ENCODE data around the gene PTPRM.

PTPRM gene

DNA sequence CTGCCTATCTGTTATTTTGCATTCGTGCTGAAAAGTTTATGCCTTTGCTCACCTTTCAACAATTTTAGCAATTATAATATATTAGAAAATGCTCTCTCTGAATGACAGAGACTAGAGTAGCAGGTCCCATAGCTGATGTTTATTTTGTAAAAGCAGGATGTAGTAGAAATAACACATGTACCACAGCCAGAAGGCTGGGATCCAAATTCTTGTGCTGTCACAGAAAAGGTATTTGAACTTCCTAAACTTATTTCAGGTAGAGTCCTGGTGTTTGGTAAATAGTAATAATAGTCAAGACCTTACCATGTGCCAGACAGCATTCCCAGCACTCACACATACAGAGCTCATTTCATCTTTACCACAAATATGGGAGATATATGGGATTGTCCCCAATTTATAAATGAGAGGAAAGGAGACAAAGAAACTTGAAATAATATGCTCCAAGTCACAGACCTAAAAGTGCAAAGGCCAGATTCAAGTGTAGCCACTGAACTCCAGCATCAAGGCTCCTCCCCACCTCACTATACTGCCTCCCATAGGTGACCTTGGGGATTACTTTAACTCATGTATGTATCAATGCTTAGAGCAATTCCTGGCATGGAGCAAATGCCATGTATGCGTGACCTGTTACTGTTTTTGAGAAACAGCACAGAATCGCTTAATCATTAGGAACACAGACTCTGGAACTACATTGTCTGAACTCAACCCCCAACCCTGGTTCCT, 757.4 kb downstream of the PTPRM start:
- DNase-seq (ENCODE audit: low read depth in 2 of 2): no peak

DNA sequence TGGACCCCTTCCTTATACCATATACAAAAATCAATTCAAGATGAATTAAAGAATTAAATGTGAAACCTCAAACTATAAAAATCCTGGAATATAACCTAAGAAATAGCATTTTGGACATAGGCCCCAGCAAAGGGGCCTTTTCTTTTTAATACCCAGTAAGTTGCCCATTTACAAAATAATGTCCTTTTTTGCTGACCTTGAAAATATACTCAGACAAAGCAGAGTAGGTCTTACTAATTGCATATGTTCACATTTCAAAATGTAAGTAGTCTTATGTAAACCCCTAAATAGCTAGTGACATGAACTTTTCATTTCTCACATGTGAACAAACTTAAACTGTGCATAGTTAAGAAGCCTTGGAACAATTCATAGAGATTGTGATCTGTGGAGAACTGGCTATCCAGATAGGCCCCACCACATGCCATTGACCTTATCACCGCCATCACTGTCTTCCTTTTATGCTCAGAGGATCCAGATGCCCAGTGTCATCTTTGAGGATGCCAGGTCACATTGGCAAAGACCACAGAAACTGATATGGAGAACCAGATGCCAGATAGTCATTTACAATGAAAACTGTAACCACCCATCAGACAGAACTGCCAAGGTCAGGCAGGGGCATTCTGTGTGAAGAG, 759.8 kb downstream of the PTPRM start:
- DNase-seq (ENCODE audit: low read depth in 2 of 2): no peak

DNA sequence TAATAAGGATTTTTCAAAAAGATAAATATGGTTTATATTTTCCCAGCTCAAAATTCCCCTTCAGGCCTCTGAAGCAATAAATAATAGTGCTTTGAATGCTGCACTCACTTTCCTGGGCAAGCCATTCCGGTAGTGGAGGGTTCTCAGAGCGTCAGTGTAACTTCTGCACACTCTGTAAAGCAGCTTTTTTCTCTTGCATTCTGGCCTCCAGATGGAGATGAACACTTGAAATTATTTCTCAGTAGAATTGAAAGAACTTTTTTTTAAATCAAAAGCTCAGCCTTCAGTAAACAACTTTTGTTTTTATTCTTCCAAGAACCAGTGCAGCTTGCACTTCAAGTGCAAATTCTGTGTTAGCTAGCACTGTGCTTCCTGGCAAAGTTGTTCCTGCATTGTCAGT, 761.0 kb downstream of the PTPRM start:
- DNase-seq (ENCODE audit: low read depth in 2 of 2): no peak

DNA sequence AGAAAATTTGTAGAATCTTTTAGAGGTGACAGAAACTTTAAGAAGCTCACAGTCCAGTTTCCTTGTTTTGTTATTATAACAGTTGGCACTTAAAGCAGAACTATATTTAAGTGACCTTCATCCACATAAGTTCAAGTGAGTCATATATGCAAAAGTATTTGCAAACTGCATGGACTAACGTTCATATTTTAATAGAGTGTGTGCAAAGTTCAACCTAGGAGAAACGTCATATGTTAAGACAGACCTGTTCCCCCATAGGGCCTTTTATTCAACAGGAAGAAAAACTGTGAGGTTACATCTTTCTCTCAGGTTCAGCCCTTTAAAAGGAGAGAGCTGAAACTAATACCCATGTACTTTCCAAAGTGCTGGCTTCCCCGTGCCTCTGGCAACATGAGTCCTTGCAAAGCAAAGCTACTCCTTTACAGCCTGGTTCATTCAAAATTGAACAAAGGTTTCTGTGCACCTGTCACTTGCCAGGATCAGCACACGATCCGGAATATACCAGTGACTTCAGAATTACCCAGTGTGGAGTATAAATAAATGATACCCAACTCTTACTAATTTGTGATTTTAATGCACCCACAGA, 762.2 kb downstream of the PTPRM start:
- DNase-seq (ENCODE audit: low read depth in 2 of 2): no peak

DNA sequence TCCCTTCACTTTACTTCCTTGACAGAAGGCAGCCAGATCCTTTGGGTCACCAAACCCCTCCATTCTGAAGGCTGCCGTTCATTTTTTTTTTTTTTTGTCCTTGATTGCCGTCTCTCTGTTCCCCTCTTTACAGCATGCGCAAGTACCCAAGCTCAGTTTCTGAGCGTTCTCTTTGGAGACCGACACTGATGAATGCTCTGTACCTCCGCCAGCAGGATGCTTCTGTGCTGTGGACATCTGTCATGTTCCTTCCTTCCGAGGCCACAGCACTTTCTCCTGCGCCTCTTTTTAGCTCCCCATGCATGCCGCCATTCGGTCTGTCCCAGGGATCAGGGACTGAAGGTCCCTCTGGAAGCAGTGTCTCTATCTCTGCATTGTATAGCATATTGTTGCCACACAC, 763.5 kb downstream of the PTPRM start:
- DNase-seq (ENCODE audit: low read depth in 2 of 2): no peak

DNA sequence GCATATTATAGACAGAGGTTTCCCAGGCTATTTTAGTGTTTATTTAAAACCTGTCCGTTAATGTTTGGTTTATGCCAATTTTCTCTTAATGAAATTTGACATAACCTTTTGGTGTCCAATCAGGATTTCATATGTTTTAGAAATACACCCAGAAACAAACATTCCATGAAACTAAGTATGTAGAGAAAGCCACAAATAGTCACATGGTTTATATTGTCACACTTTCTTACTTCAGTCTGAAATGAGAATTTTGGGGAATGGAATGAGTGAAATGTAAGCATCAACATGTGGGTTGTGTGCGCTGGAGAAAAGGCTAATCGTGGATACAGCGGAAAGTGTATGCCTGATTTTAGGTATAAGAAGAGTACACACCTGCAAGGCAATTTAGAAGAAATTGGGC, 765.2 kb downstream of the PTPRM start:
- no peak for DNase-seq (ENCODE audit: low read depth in 2 of 2)

DNA sequence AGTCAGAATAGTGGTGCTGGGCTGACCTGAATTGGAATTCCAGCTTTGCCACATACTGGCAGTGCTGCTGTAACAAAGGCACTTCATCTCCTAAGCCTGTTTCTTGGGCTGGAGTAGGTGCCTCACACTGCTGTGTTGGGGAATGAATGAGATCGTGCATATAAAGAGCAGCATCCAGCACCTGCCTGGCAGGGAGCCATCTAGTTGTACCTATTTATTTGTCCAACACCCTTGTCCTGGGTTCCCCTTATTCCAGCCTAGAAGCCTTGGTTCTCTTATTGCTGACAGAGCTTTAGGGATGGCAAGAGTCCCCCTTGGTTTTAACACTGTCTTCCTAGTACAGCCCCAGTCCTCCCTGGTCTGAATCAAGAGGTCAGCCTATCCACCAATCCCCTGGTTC, 766.8 kb downstream of the PTPRM start:
- DNase-seq (ENCODE audit: low read depth in 2 of 2): no peak

DNA sequence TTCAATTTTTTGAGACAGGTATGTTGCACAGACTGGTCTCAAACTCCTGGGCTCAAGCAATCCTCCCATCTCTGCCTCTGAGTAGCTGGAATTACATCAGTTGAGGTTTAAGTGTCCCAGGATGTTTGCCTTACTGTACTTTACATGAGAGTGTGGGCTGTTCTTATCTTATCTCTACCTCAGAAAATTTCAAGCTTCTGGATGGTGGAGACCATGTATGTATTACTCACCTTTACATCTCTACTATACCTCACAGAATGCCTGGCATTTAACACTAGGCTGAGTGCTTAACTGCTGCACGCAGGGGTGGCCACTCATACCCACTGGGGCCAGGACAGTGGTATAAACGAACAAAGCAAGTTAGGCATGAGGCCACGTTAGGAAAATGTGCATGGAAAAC, 770.1 kb downstream of the PTPRM start:
- no peak for DNase-seq (ENCODE audit: low read depth in 2 of 2)

DNA sequence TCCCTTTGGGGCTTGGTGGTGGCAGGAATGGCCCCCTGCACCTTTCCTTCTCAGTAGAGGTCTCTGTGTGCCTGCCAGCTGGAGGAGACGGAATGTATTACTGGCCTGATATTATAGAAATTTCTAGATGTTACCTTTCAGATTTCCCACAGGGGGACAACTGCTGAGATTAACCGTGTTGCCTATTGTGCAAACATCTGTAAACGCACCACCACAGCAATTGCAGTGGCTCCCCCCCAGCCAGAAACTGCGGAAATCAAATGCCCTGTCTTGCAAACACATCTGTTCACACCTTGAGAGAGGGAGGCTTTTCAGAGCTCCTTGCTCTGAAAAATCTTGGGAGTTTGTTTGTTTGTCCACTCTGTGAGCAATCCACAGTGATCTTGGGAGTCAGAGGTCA, 772.1 kb downstream of the PTPRM start:
- no peak for DNase-seq (ENCODE audit: low read depth in 2 of 2)

DNA sequence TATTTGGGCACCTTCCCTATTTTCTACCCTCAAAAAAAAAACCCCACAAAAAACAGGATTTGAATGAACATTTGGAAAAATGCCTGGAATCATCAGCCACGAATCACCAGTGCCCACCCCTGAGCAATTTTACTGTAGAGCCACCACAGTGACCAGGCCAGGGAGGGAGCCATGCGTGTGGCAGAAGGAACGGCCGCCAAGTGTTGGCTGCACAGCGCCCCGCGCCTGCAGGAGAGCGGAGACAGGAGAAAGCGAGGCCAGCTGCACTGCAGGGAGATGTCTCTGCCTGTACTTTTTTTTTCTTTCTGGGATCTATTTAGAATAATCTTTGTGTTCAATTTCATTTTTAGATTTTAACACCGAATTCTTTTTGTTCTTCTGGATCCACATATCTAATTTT, 772.8 kb downstream of the PTPRM start:
- DNase-seq (ENCODE audit: low read depth in 2 of 2): no peak

DNA sequence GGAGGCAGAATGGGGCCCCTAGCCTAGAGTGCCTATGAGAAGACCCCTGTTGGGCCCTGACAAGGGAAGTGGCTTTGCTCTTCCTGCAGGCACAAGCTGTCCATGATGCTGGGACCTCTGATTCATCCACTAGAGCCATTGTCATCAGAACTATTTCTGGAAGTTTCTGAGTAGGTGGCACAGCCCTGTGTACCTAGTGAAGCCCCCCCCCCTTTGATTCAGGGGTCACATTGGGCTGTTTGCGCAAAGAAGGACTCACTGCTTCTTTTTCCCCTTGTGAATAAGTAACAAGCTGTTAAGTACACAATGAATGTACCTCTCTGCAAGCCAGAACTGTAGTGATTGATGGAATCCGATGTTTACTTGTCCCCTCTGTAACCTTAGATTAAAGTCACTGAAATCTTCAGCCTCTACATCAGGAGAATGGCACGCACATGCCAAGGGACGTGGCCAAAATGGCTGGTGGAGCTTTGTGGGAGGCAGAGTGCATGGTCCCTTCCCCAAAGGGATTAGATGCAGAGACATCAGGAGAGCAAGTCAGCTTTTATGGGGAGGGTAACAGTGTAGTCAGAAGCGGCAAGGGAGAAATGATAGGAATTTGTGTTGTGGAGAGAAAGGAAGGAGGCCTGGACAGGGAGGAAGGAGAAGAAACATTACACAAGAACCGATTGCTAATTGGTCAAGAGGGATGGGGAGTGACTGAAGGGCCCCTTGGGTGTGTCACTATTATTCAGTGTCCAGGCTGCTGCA, 774.5 kb downstream of the PTPRM start:
- no peak for DNase-seq (ENCODE audit: low read depth in 2 of 2)

DNA sequence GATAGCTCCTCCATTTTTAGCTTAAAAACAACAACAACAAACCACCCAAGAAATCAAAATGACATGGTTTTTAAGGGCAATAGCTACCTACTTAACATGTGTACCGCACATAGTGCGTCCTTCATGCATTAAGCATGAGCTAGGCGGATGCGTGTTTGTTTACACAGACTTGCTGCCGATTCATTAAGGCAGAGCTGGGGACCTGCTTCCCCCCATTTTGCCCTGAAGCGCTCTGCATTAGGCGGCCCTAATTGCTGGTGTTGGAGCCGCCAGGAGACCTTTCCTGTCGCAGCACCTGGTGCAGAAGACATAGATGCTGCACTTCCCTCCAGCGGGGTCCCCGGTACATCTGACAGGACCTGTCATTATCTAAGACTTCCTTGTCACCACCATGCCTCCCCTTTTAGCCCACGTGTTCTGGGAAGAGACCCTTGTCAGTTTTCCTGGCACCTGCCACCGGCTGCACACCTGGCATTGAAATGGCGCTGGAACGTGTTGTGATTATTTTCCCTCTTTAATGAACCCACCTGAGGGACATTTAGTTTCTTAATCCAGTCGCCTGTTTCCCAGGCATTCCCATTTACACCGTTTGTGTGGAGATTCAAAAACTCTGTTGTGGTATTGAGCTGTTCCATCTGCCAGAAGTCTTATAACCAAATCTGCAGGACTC, 781.1 kb downstream of the PTPRM start:
- DNase-seq (ENCODE audit: low read depth in 2 of 2): no peak

DNA sequence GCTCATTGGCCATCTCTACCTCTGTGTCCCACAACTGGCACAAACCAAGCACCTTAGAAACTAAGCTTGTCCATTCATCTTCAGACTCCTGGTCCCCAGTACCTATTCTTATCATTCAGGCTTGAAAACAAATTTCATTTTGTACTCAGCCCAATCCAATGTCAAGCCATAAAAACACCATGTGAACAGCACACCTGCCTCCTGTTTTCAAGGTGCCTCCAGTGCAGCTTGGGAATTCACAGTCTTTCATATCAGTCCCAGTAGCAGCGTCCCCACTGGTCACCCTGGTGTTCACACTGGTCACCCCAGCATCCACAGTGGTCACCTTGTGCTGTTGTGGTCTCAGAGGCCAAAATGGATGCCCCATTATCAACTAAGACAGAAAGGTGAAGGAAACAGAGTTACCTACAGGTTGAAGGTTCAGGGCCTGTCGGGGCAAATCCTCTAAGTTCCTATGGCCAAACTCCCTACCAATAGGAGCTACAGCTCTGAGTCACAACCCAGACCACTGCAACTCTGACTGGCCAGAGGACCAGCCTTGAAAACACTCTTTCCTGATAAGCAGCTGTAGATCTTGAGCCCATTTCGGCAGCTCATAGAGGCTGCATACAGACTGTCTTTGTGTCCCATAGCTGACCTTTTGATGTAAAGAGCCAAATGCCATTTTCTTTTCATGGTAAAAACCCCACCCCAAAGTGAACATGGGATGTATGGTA, 782.6 kb downstream of the PTPRM start:
- no peak for DNase-seq (ENCODE audit: low read depth in 2 of 2)

DNA sequence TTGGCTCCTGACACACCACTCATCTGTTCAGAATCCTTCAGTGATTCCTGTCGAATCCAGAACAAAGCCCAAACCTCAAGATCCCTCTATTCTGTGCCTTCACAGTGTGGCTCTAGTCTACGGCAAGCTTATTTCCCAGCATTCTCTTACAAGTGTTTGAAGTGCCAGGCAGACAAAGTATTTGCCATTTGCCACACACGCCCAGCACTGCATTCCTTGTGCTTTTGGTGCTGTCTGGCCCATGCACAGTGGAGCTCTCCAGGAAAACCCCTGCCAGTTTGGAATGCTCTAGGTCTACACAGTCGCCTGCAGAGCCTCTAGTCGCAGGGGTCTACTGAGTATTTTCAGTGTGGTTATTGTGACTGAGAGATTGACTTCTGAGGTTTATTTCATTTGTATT, 783.5 kb downstream of the PTPRM start:
- no peak for DNase-seq (ENCODE audit: low read depth in 2 of 2)

DNA sequence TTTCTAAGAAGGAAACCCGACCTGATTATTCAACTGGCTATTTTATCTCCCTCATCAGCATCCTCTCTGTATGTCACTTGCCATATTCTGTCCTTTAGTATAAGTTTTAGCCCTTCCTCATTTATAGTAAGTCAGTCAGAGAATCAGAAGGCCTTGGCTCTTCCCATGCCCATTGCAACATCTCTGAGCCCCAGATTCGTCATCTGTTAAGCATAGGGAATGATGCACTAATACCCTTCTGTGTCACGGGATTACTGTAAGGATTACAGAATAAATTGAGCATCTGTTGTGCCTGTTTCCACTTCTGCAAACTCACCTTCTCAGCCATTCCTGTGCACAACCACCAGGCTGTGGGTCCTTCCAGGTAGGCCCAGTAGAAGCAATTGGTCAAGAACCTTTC, 784.0 kb downstream of the PTPRM start:
- no peak for DNase-seq (ENCODE audit: low read depth in 2 of 2)

DNA sequence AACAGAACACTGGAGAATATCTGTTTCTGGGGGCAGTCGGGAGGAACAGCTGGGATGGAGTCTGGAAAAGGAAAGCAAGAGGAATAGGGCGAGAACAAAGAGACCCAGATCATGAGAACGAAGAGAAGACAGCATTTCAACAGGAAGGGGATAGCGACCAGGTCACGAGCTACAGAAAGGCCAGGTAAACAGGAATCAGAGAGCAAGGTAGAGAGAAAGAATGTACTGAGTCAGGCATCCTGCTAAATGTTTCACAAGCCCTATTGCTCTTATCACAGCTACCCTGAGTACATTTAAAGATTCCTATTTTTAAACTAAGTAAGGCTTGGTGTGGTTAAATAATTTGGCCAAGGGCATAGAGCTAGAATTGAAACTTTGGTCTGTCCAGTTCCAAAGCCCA, 787.2 kb downstream of the PTPRM start:
- no peak for DNase-seq (ENCODE audit: low read depth in 2 of 2)

DNA sequence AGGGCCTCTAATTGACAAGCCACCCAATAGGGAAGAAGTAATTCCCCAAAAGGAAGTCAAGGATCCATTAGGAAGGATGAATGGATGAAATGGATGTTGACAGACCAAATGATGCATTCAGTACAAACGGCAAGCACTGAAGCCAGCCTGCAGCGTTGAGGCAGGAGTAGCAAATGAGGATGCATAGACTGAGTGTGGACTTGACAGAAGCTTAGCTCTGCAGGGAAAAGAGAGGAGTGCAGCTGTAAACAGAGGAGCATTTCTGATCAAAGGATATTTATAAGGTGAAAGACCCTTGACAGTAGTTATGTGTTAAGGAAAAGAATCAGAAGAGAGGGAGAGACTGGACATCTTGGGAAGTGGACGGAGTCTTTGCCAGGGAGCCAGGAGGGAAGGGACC, 788.9 kb downstream of the PTPRM start:
- DNase-seq (ENCODE audit: low read depth in 2 of 2): no peak

DNA sequence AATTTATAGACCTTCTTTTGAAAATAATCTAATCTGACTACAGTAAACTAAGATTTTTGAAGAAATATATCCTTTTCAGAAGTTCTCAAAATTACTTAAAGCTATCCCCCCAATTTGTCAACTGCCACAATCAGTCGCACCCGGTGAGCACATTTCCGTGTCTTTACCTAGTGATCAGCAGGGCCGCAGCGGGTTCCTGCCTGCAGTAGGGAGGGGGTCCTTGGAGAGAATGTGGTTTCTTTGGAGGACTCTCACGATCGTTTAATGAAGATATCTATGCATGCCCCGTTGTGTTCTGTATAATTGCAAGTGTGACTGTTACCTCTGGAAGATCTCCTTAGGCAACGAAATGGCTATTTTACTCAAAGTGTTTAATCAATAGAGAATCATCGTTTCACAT, 790.2 kb downstream of the PTPRM start:
- DNase-seq (ENCODE audit: low read depth in 2 of 2): no peak

DNA sequence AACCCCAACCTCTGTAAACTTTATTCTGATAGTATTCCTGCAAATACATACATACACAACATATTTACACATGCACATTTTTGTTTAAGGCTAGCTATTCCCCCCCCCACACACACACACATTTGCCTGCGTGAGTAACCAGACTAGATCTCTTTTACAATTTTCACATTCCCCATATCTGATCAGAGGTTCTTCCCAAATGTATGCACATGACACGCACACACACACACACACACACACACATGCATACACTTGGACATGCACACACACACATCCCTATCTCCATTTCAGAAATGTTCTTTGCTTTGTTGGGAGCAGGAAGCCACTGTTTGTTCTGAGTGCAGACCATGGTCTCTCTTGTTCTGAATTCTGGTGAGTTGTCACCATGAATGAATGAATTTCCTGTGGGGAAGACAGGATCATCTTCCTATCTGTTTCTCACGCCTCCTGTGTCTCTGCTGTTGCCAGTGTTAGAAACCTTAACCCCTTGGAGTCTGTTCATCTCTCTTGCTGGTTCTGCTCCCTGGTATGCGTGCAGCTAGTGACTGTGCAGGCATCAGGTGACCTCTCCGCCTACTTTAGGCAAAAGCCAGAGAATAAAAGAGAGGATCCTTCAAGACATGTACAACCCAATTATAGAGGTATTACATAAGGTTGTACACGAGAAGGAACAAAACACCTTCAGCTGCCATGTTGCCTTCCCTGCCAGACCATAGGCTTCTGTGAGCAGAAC, 791.1 kb downstream of the PTPRM start:
- DNase-seq (ENCODE audit: low read depth in 2 of 2): no peak

DNA sequence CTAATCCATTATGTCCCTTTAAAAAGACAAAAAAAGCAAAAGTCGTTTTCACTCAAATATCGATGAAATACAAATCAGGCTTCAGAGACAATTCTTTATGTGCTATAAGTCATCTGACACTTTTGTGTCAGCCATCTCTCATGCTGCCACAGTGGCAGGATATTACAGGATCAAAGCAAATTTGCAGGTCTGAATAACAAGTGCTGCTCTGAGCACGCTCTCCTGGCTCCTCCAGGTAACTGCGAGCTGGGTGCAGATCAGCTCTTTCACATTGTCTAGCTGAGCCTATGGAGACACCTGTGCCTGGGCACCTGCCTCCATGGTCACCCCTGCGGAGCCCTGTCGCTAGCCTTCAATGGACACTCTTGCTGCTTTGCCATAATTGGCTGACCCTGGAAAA, 792.0 kb downstream of the PTPRM start:
- no peak for DNase-seq (ENCODE audit: low read depth in 2 of 2)

DNA sequence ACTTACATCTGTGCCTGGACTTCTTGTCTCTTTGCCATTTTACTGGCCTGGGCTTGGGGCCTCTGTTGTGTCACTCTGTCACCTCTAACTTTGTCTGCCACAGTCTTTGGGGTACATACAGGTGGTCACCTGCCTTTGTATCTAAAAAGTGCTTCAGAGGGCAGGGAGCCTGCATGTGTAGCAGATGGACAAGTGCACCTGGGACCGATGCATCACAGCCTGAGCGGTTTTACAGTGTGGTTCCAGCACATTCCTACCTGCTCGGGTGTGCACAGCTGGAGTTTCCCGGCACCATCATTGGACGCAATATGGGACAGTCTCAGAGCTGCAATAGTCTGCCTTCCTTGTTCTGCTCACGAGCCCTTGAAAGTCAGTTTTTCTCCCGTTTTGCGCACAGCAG, 792.4 kb downstream of the PTPRM start:
- no peak for DNase-seq (ENCODE audit: low read depth in 2 of 2)
